Keratinocyte (primary cell): ENCODE measurements around the gene LAMC3.

Experiments used
- EZH2 ChIP-seq: IDR thresholded peaks from one replicate; pipeline ENCODE4 v1.6.1; 2012; ENCODE audit warnings: inconsistent platforms, mild to moderate bottlenecking, low read length, moderate library complexity
- TF ChIP-seq, protein P1 (sequence below), 3 experiments: IDR thresholded peaks in 1 of 3; conservative IDR thresholded peaks in 1 of 3; optimal IDR thresholded peaks in 1 of 3; 2 replicates in 2 of 3; 3 replicates in 1 of 3; pipeline versions ENCODE3 to v1.5.1; 2011; ENCODE audit warnings: low read length in 3 of 3, mild to moderate bottlenecking in 3 of 3, moderate library complexity in 2 of 3, control low read depth in 1 of 3, inconsistent platforms in 1 of 3; ENCODE audit not compliant: insufficient read depth in 2 of 3; ENCODE audit errors: extremely low read depth in 1 of 3

DNA sequence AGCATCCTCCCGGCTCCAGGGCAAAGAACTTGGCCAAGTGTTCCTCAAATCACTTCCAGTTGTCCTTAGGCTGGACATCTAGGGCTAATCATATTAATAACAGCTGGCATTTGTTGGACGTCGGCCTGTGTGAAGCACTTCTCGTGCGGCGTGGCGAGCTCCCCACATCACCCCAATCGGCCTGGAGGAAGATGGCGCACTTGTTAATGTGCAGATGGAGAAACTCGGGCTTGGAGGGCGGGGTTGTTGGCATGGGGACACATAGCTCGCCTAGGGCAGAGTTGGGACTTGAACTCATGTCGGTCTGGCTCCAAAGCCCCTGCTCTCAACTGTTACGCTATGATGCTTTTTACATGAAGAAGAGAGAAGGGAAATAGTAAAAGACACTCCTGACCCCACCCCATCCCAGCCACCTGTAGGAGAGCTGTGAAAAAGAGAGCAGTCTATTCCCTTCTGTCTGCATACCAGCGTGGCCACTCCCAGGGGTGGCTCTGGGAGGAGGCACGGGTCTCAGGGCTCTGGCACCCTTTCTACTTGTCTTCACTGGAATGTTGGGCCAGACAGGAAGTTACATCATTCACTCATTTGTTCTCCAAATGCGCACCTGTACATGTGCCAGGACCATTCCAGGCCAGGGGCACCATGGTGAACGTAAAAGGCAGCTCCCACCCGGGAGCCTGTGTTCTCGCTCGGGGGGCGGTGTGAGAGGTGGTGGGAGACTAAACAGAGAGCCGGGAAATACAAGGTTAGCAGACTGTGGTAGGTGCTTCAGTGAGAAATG lies 103.6 kb downstream of the LAMC3 start:
- TF ChIP-seq, protein P1, sequence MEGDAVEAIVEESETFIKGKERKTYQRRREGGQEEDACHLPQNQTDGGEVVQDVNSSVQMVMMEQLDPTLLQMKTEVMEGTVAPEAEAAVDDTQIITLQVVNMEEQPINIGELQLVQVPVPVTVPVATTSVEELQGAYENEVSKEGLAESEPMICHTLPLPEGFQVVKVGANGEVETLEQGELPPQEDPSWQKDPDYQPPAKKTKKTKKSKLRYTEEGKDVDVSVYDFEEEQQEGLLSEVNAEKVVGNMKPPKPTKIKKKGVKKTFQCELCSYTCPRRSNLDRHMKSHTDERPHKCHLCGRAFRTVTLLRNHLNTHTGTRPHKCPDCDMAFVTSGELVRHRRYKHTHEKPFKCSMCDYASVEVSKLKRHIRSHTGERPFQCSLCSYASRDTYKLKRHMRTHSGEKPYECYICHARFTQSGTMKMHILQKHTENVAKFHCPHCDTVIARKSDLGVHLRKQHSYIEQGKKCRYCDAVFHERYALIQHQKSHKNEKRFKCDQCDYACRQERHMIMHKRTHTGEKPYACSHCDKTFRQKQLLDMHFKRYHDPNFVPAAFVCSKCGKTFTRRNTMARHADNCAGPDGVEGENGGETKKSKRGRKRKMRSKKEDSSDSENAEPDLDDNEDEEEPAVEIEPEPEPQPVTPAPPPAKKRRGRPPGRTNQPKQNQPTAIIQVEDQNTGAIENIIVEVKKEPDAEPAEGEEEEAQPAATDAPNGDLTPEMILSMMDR (optimal IDR thresholded peaks at IDR 0.05 in 1 of 3, IDR thresholded peaks at IDR 0.05 in 1 of 3, conservative IDR thresholded peaks at IDR 0.05 in 1 of 3; ENCODE audit: extremely low read depth in 1 of 3, insufficient read depth in 2 of 3, low read length in 3 of 3) = no peak
- no peak for TF ChIP-seq EZH2
